COLO829 (cell line): Measurements from ENCODE around the gene CEACAM7.

Experiments used
- DNase-seq: peaks from one replicate; pipeline ENCODE4 v3.0.0; 2012; ENCODE audit warnings: low spot score

The CEACAM7 gene

GRCh38 chr19:41700381-41701195, 12.5 kb upstream of the CEACAM7 start:
- no peak for DNase-seq

- DNase-seq: no peak
These were observed 11.9 kb upstream of the CEACAM7 start for GRCh38 chr19:41699968-41700323.

GRCh38 chr19:41699231-41699967, 11.3 kb upstream of the CEACAM7 start:
- DNase-seq: no peak

- no peak for DNase-seq
These were observed 10.7 kb upstream of the CEACAM7 start for GRCh38 chr19:41698746-41699230.

GRCh38 chr19:41697198-41697855, 9.3 kb upstream of the CEACAM7 start:
- no peak for DNase-seq

- DNase-seq: no peak
These were observed 8.5 kb upstream of the CEACAM7 start for GRCh38 chr19:41696402-41697197.

- no peak for DNase-seq
These were observed 7.7 kb upstream of the CEACAM7 start for GRCh38 chr19:41695745-41696144.

GRCh38 chr19:41694831-41695635, 7.0 kb upstream of the CEACAM7 start:
- DNase-seq: no peak

GRCh38 chr19:41694196-41694595, 6.1 kb upstream of the CEACAM7 start:
- DNase-seq: no peak

- peak; percentile 13 for DNase-seq
These were observed 3.3 kb upstream of the CEACAM7 start for GRCh38 chr19:41691268-41691970.

- no peak for DNase-seq
These were observed 2.7 kb upstream of the CEACAM7 start for GRCh38 chr19:41690801-41691065.

GRCh38 chr19:41689993-41690800, 2.1 kb upstream of the CEACAM7 start:
- DNase-seq: no peak

GRCh38 chr19:41688687-41689086, 617 bp upstream of the CEACAM7 start:
- no peak for DNase-seq

- DNase-seq: no peak
These were observed 651 bp downstream of the CEACAM7 start for GRCh38 chr19:41687419-41687818.

- no peak for DNase-seq
These were observed 5.6 kb downstream of the CEACAM7 start for GRCh38 chr19:41682437-41682836.

- DNase-seq: no peak
These were observed 16.6 kb downstream of the CEACAM7 start for GRCh38 chr19:41671486-41671885.

GRCh38 chr19:41670755-41671154, 17.3 kb downstream of the CEACAM7 start:
- DNase-seq: no peak

GRCh38 chr19:41668315-41668714, 19.8 kb downstream of the CEACAM7 start:
- DNase-seq: no peak

- DNase-seq: no peak
These were observed 22.0 kb downstream of the CEACAM7 start for GRCh38 chr19:41666075-41666474.

GRCh38 chr19:41657157-41657556, 30.9 kb downstream of the CEACAM7 start:
- DNase-seq: no peak
